ENCODE results near the gene CTXN2.

CTXN2 gene

DNA sequence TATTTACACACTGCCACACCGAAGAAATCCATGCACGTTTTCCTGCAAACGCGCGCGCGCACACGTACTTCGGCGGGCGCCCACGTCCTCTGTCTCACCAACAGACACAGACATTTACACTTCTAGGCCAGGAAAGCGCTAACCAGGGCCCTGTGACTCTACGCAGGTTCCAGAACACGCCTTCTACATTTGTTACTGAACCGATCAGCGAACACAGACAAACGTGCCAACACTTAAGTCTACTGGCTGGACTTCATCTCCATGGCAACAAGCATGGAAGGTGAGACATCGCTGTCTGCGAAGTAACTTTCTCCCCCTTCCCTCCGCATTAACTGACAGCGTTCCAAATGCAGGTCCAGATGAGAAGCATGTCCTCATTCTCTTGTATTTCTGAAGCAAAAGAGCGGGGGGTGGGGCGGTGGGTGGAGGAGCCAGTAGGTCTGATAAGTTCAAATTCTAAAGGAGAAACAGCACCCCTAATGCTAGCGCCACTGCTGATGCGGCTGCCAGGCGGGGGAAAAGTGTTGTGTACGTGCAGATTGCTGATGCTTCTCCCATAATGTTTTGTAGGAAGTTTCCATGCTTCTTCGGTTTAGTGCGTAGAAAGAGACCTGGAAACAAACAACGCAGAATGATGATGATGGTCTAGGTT lies at the start of gene CTXN2:
TSS of gene CTXN2 (plus strand) at position 92 of the 652 bp plus-strand sequence. CDS start 9,636 bp downstream, outside the sequence.
- intact Hi-C loops (cut with DNase I; ENCODE audit: low total_unique reads) = no loop called here
- Histone ChIP-seq H3K36me3 (no peaks in the 10 kb centered on the region), H3K27me3 (peaks cover 0 to 11% of the 10 kb centered on the region in 2 donors), H3K4me1 (peaks cover 0 to 7% (median 3%) of the 10 kb centered on the region in 4 donors), H3K4me3 (no peak within 1 kb of the TSS), H3K9me3 (no peaks in the 10 kb centered on the region), H3K27ac (no peak within 1 kb of the TSS)
- TF ChIP-seq, protein P1, sequence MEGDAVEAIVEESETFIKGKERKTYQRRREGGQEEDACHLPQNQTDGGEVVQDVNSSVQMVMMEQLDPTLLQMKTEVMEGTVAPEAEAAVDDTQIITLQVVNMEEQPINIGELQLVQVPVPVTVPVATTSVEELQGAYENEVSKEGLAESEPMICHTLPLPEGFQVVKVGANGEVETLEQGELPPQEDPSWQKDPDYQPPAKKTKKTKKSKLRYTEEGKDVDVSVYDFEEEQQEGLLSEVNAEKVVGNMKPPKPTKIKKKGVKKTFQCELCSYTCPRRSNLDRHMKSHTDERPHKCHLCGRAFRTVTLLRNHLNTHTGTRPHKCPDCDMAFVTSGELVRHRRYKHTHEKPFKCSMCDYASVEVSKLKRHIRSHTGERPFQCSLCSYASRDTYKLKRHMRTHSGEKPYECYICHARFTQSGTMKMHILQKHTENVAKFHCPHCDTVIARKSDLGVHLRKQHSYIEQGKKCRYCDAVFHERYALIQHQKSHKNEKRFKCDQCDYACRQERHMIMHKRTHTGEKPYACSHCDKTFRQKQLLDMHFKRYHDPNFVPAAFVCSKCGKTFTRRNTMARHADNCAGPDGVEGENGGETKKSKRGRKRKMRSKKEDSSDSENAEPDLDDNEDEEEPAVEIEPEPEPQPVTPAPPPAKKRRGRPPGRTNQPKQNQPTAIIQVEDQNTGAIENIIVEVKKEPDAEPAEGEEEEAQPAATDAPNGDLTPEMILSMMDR (IDR thresholded peaks at IDR 0.05) = no peak
- DNase-seq = no peak

DNA sequence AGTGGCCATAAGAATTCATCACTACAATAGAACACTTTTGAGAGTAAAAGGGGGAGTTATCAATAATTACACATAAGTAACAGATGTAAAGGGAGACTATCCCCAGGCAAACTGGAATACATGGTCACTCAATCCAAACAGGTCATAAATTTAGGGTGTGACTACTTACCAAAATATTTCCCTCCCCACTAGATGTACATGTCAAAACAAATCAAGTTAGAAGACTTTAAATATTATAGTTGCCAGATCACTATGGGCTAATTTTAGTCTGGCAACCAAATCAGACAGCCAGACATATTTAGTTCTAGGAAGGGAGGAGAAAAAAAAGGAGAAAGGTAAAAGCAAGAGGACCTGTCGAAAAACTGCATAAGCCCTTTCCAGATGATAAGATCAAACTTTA lies 47.6 kb upstream of the CTXN2 start:
- no peaks in the 10 kb centered on the region for H3K27me3 ChIP-seq
- H3K4me3 ChIP-seq = no peak overlapping the region
- no peak for DNase-seq
- peak overlapping the region; percentile 61 to 64 for H3K27ac ChIP-seq
- H3K36me3 ChIP-seq = peaks cover 0 to 9% (median 4%) of the 10 kb centered on the region in 3 donors
- intact Hi-C loops (cut with DNase I; ENCODE audit: low total_unique reads) = no loop called here
- TF ChIP-seq, protein P1 (IDR thresholded peaks at IDR 0.05) = no peak
- H3K4me1 ChIP-seq = peaks cover 0 to 65% (median 11%) of the 10 kb centered on the region in 4 donors
- H3K9me3 ChIP-seq = no peaks in the 10 kb centered on the region

DNA sequence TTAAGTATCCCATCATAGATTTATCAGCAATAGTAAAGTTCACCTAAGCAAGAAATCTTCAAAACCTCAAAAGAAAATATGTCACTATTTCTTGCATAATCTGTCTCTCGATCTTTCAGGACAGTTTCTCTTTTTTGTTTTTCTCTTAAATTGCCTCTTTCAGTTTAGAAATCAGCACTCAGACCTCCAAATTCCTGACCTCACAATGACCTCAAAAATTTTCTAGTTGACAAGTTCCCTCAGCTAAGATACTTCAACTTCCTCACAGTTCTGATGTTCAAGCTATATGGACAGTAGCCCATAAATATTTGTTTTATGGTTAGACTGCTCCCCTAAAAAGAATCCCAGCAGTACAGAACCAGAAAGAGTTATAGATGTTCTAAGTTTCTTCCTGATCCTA lies 46.6 kb upstream of the CTXN2 start:
- no peak for DNase-seq
- H3K4me1 ChIP-seq = peaks cover 0 to 55% (median 11%) of the 10 kb centered on the region in 4 donors

DNA sequence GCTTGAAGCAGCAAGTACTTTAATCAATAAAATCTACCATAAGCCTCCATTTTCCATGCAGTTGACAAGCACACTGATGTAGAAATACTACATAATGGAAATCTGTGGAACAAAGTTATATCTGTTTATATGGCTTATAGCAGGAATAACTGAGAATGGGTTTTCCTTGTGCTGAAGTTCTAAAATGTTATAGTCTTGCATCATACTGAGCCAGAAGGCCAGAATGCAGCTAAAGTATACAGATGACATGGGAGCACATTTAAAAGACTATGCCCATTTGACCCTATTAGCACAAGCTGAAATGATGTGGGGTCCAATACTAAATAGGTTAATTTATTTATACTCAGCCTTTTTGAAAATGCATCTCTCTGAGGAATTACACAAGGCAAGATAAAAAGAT lies 45.5 kb upstream of the CTXN2 start:
- Histone ChIP-seq H3K36me3 (peaks cover 0 to 10% (median 4%) of the 10 kb centered on the region in 3 donors), H3K9me3 (no peaks in the 10 kb centered on the region), H3K27ac (peak overlapping the region; percentile 61 to 64), H3K4me1 (peaks cover 0 to 48% (median 11%) of the 10 kb centered on the region in 4 donors), H3K4me3 (no peak overlapping the region), H3K27me3 (no peaks in the 10 kb centered on the region)
- intact Hi-C loops (cut with DNase I; ENCODE audit: low total_unique reads) = no loop called here
- no peak for DNase-seq
- TF ChIP-seq, protein P1 (IDR thresholded peaks at IDR 0.05) = no peak

More for the DNA sequence above, 46.6 kb upstream of the CTXN2 start:
- intact Hi-C loops (cut with DNase I; ENCODE audit: low total_unique reads) = no loop called here
- H3K27ac ChIP-seq = peak overlapping the region; percentile 61 to 64
- H3K27me3 ChIP-seq = no peaks in the 10 kb centered on the region
- no peak overlapping the region for H3K4me3 ChIP-seq
- H3K36me3 ChIP-seq = peaks cover 0 to 9% (median 4%) of the 10 kb centered on the region in 3 donors
- TF ChIP-seq, protein P1 (IDR thresholded peaks at IDR 0.05) = no peak
- H3K9me3 ChIP-seq = no peaks in the 10 kb centered on the region

DNA sequence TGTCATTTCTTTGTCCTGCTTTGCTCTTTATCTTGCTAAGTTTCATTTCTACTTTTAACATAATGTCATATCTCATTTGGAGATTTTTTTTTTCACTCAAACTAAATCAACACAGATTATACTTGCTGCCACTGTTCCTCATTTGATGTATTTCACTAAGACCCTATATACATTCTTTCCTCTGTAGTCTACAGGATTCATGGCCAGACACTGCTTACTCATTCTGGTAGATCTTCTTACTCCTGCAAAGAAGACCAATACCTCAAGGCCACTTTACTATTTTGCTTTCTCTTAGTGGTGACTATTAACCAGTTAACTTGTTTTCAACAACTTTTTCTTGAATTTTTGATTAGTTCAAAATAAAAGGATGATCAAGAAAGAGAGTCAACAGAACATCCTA lies 44.1 kb upstream of the CTXN2 start:
- Histone ChIP-seq H3K4me1 (peaks cover 0 to 43% (median 11%) of the 10 kb centered on the region in 4 donors), H3K4me3 (no peak overlapping the region), H3K36me3 (peaks cover 6 to 24% (median 6%) of the 10 kb centered on the region in 3 donors), H3K9me3 (no peaks in the 10 kb centered on the region), H3K27ac (no peak overlapping the region), H3K27me3 (no peaks in the 10 kb centered on the region)
- TF ChIP-seq, protein P1 (IDR thresholded peaks at IDR 0.05) = no peak
- intact Hi-C loops (cut with DNase I; ENCODE audit: low total_unique reads) = no loop called here
- DNase-seq = no peak

Measured in tibial artery (tissue), 4 donors.